Lung microvascular endothelial cell (primary cell): ENCODE measurements around the gene RETSAT. TPM values are rescaled to one million over a fixed set of nuclear protein-coding genes. Genes with fewer than 3 reads are reported as not detected.

ENCODE experiments used
- DNase-seq, 2 donors: peaks; one replicate each; pipeline versions ENCODE4 v3.0.0 to v3.0.0-alpha.2; 2010; ENCODE audit warnings: low read depth in 2 of 2
- total RNA-seq: library from RNA; depleted of rRNA; stranded (reverse); fragments of >200 nt; gene quantifications from 2 replicates; pipeline ENCODE4 v1.2.1, GENCODE V29; 2014

The RETSAT gene
- total RNA-seq, 1 donor from 2014 or later = 63.5 TPM

- peak; percentile 26 to 62 for DNase-seq
Measured at GRCh38 chr2:85308896-85309555, 45.3 kb downstream of the RETSAT start.

- DNase-seq = no peak
Measured at GRCh38 chr2:85308201-85308600, 46.1 kb downstream of the RETSAT start.

GRCh38 chr2:85307527-85307897, 46.8 kb downstream of the RETSAT start:
- no peak for DNase-seq

DNA sequence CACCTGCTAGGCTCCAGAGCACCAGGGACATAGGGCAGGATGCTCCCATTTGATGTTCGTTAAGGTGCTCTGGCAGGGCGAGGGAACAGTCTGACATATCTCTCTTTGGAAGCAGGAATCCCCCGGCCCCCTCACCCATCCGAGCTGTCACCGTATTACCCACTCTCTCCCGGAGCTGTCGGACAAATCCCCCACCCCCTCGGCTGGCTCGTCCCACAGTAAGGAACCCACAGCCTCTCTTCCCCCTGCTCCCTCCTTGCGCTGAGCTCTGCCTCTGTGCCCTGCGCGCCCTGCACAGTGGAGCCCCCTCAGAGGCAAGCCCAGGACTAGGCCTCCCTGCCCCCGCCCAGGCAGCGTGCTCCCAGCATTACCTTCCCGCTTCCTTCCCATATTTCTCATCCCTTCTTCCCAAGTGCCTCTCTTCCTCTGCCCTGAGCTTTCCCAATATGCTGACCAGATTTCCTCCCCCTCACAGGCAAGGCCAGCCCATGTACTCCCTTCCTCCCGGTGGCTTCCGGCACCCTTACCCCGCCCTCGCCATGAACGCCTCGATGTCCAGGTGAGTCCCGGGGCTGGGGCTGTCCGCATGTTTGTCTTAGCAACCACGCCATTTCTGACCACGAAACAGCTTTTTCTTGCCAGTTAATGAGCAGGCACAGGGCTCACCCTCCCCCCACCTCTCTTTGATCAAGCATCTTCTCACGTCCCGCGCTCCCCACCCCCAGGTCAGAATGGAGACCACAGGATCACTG, 50.4 kb downstream of the RETSAT start:
- DNase-seq = no peak

DNA sequence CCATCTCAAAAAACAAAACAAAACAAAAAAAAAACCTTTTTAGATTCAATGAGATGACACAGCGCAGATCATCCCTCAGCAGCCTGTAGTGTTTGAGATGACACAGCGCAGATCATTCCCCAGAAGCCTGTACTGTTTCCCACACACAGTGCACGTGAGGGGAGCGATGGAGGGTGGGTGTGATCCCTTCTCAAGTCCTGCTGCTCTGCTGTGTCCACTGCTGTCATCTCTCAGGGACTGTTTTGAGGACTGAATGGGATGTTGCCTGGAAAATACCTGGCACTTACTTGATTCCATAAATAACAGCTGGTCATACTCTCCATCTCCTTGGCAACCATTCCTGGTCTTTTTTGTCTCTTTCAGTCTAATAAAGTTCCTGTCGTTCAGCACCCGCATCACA, 52.2 kb downstream of the RETSAT start:
- DNase-seq = no peak

Other genes with a start within 250 kb of the RETSAT start
- gene TCF7L1, start 221.1 kb downstream of the RETSAT start, total RNA-seq = 2.8 and 7.5 TPM in 2 replicates
- 50.1 and 62.7 TPM in 2 replicates for gene TGOLN2, start 26.5 kb downstream of the RETSAT start, total RNA-seq
- gene ELMOD3, start 241 bp upstream of the RETSAT start, total RNA-seq = 6.1 and 10.1 TPM in 2 replicates
- gene CAPG, start 55.8 kb upstream of the RETSAT start, total RNA-seq = 23.4 and 69.5 TPM in 2 replicates
- gene SH2D6, start 64.2 kb upstream of the RETSAT start, total RNA-seq = not detected in 2 replicates
- gene MAT2A, start 184.6 kb upstream of the RETSAT start, total RNA-seq = 74.1 and 108 TPM in 2 replicates
- gene GGCX, start 207.0 kb upstream of the RETSAT start, total RNA-seq = 24.0 and 31.9 TPM in 2 replicates
- 9.7 and 13.7 TPM in 2 replicates for gene VAMP8, start 223.1 kb upstream of the RETSAT start, total RNA-seq
- gene VAMP5, start 229.9 kb upstream of the RETSAT start, total RNA-seq = 85.9 and 135 TPM in 2 replicates
- 212 and 226 TPM in 2 replicates for gene RNF181, start 241.2 kb upstream of the RETSAT start, total RNA-seq
- gene TMEM150A, start 248.2 kb upstream of the RETSAT start, total RNA-seq = 6.1 and 14.7 TPM in 2 replicates